HepG2 (cell line): ENCODE data around the gene KATNAL2. TPM values are rescaled to one million over a fixed set of nuclear protein-coding genes. Genes with fewer than 3 reads are reported as not detected.

ENCODE experiments used
- ARHGAP35 ChIP-seq: sonication (generic); formaldehyde crosslinking; IDR thresholded peaks from 2 replicates; pipeline ENCODE4 v1.9.0; 2022; ENCODE audit warnings: mild to moderate bottlenecking, inconsistent platforms, moderate library complexity, missing genetic modification reagents, borderline replicate concordance
- CENPT ChIP-seq: sonication (generic); formaldehyde crosslinking; IDR thresholded peaks from 2 replicates; pipeline ENCODE4 v1.8.0; 2022; ENCODE audit warnings: low read depth, mild to moderate bottlenecking, moderate library complexity, missing genetic modification reagents
- GABPA ChIP-seq, 2 experiments: IDR thresholded peaks; 2 replicates each; pipeline ENCODE4 v1.6.1; 2011 to 2016; ENCODE audit warnings: low read depth in 2 of 2, low read length in 1 of 2, missing biosample characterization in 1 of 2, missing genetic modification characterization in 1 of 2
- GLI4 ChIP-seq: sonication (generic); formaldehyde crosslinking; IDR thresholded peaks from 2 replicates; pipeline ENCODE4 v1.5.1; 2020; ENCODE audit warnings: missing genetic modification reagents, mild to moderate bottlenecking, moderate library complexity, borderline replicate concordance
- SALL2 ChIP-seq: sonication (generic); formaldehyde crosslinking; IDR thresholded peaks from 2 replicates; pipeline ENCODE4 v1.8.1; 2023; ENCODE audit warnings: mild to moderate bottlenecking, missing genetic modification reagents, inconsistent platforms
- STAG1 ChIP-seq: sonication (generic); formaldehyde crosslinking; IDR thresholded peaks from 2 replicates; pipeline ENCODE4 v1.4.0; 2020; ENCODE audit warnings: missing genetic modification reagents
- TAF1 ChIP-seq: sonication (generic); formaldehyde crosslinking; IDR thresholded peaks from 2 replicates; pipeline ENCODE4 v1.4.0; 2020; ENCODE audit warnings: missing genetic modification reagents
- TSC22D2 ChIP-seq: sonication (generic); formaldehyde crosslinking; IDR thresholded peaks from 2 replicates; pipeline ENCODE4 v1.5.1; 2020; ENCODE audit warnings: missing genetic modification reagents, mild to moderate bottlenecking, borderline replicate concordance
- YY1 ChIP-seq: IDR thresholded peaks from 2 replicates; pipeline ENCODE4 v1.6.1; 2011; ENCODE audit warnings: low read length, low read depth, moderate library complexity, mild to moderate bottlenecking; ENCODE audit not compliant: insufficient read depth, insufficient replicate concordance
- ZFP82 ChIP-seq: sonication (generic); formaldehyde crosslinking; IDR thresholded peaks from 2 replicates; pipeline ENCODE4 v1.5.1; 2020; ENCODE audit warnings: mild to moderate bottlenecking, missing genetic modification reagents, borderline replicate concordance
- ZNF24 ChIP-seq: fragments of 450-650 bp; IDR thresholded peaks from 2 replicates; pipeline ENCODE4 v1.6.1; 2017; ENCODE audit warnings: antibody characterized with exemption, mild to moderate bottlenecking
- ZNF253 ChIP-seq: sonication (generic); formaldehyde crosslinking; IDR thresholded peaks from 2 replicates; pipeline ENCODE4 v1.8.0; 2022; ENCODE audit warnings: mild to moderate bottlenecking, missing genetic modification reagents, borderline replicate concordance
- ZNF451 ChIP-seq: sonication (generic); formaldehyde crosslinking; IDR thresholded peaks from 2 replicates; pipeline ENCODE4 v1.5.0; 2020; ENCODE audit warnings: mild to moderate bottlenecking, missing genetic modification reagents
- polyA plus RNA-seq, 8 experiments: library from polyadenylated mRNA; depleted of rRNA in 3 of 8; stranded (reverse) in 7 of 8; unstranded in 1 of 8; fragments of >200 nt; fragmentation: Illumina TruSeq in 4 of 8; extraction: Trizol in 4 of 8; gene quantifications; 2 replicates each; pipeline versions ENCODE4 v1.2.1 to v1.2.3, GENCODE V29; 2011 to 2016; ENCODE audit warnings: low read depth in 4 of 8, missing spikeins in 1 of 8, mixed read lengths in 1 of 8; ENCODE audit not compliant: insufficient read depth in 1 of 8
- total RNA-seq, 5 experiments: library from RNA; depleted of rRNA; stranded (reverse); fragments of >200 nt; fragmentation: Illumina TruSeq; extraction: Trizol; gene quantifications; 2 replicates each; pipeline ENCODE4 v1.2.3, GENCODE V29; 2016; ENCODE audit warnings: low read depth in 1 of 5
- TF ChIP-seq, protein P1 (sequence below): sonication (generic); formaldehyde crosslinking; IDR thresholded peaks from 2 replicates; pipeline ENCODE4 v1.9.0; 2022; ENCODE audit warnings: missing genetic modification reagents, mild to moderate bottlenecking, borderline replicate concordance
- TF ChIP-seq, protein P2 (sequence below): sonication (generic); formaldehyde crosslinking; IDR thresholded peaks from 2 replicates; pipeline ENCODE4 v1.5.0; 2020; ENCODE audit warnings: missing genetic modification reagents
- TF ChIP-seq, protein P3 (sequence below): sonication (generic); formaldehyde crosslinking; IDR thresholded peaks from 2 replicates; pipeline ENCODE4 v1.4.0; 2020; ENCODE audit warnings: mild to moderate bottlenecking, low read depth, missing genetic modification reagents
- TF ChIP-seq, protein P4 (sequence below): IDR thresholded peaks from 2 replicates; pipeline ENCODE4 v1.6.1; 2018; ENCODE audit warnings: missing genetic modification reagents

The KATNAL2 gene
- total and polyA plus RNA-seq, 2 of the 13 experiments (the other 11 are each of a cell fraction or from before 2014, with no cell fraction given) = not detected

DNA sequence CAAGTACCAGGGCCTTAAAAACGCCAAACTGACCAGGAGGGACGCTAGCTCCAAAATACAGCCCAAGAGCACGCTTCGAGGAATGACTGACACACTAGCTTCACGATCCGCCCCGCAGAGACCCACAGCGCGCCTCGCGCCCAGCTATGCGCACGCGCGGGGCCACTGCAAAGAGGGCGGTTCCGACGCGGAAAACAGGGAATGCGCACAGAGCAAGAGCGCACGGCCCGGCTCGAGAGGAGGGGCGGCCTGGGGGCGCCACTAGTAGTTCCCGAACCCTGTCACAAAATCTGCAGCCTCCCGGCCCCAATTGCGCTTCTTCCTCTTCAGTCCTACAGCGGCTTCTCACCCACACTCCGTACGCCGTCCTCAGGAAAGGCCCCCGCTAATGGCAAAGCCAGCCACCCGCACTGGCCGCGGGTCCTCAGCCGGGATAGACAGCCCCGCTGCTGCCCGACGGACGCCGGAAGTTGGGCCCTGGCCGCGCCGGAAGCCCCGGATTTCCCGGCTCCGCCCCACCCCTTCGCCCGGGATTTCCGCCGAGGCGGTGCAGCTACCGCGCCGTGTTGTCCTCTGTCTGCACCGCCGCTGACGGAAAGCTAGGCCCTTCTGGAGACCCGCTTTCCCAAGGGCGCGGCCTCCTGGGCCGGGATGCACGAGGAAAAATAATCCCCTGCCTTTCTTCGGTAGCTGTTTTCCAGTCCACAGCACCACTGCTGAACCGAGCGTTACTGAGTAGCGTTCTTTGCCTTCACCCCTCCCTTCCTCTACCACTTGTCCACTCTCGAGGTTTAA is 232.8 kb downstream of the KATNAL2 start, which contains the start of gene HDHD2 (continued):
- TF ChIP-seq, protein P1, sequence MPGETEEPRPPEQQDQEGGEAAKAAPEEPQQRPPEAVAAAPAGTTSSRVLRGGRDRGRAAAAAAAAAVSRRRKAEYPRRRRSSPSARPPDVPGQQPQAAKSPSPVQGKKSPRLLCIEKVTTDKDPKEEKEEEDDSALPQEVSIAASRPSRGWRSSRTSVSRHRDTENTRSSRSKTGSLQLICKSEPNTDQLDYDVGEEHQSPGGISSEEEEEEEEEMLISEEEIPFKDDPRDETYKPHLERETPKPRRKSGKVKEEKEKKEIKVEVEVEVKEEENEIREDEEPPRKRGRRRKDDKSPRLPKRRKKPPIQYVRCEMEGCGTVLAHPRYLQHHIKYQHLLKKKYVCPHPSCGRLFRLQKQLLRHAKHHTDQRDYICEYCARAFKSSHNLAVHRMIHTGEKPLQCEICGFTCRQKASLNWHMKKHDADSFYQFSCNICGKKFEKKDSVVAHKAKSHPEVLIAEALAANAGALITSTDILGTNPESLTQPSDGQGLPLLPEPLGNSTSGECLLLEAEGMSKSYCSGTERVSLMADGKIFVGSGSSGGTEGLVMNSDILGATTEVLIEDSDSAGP (CRISPR knock-in tag) = peak; percentile 85
- no peak for TF ChIP-seq ZNF253 (CRISPR knock-in tag)
- peak; percentile 9; the same call in 1 of the 2 replicates for TF ChIP-seq CENPT
- TF ChIP-seq TSC22D2 (CRISPR knock-in tag) = no peak
- TF ChIP-seq ZNF24 = no peak
- TF ChIP-seq GLI4 = peak; percentile 34; the same call in 1 of the 2 replicates
- TF ChIP-seq ZFP82 (CRISPR knock-in tag) = peak; percentile 94; the same call in 1 of the 2 replicates
- TF ChIP-seq ZNF451 = peak; percentile 85
- peak; percentile 90 for TF ChIP-seq SALL2 (CRISPR knock-in tag)
- TF ChIP-seq, protein P2, sequence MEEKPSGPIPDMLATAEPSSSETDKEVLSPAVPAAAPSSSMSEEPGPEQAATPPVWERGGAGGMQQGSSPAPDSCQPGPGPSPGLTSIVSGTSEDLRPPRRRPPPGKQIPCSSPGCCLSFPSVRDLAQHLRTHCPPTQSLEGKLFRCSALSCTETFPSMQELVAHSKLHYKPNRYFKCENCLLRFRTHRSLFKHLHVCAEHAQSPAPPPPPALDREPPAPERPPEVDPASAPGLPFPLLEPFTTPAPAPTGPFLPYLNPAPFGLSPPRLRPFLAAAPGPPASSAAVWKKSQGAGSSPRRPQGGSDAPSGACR (CRISPR knock-in tag) = no peak; the same call in 1 of the 2 replicates
- TF ChIP-seq, protein P3, sequence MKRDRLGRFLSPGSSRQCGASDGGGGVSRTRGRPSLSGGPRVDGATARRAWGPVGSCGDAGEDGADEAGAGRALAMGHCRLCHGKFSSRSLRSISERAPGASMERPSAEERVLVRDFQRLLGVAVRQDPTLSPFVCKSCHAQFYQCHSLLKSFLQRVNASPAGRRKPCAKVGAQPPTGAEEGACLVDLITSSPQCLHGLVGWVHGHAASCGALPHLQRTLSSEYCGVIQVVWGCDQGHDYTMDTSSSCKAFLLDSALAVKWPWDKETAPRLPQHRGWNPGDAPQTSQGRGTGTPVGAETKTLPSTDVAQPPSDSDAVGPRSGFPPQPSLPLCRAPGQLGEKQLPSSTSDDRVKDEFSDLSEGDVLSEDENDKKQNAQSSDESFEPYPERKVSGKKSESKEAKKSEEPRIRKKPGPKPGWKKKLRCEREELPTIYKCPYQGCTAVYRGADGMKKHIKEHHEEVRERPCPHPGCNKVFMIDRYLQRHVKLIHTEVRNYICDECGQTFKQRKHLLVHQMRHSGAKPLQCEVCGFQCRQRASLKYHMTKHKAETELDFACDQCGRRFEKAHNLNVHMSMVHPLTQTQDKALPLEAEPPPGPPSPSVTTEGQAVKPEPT (CRISPR knock-in tag) = no peak
- peak; percentile 92 for TF ChIP-seq TAF1 (CRISPR knock-in tag)
- no peak for TF ChIP-seq STAG1 (CRISPR knock-in tag)
- peak; percentile 74 for TF ChIP-seq YY1
- TF ChIP-seq, protein P4, sequence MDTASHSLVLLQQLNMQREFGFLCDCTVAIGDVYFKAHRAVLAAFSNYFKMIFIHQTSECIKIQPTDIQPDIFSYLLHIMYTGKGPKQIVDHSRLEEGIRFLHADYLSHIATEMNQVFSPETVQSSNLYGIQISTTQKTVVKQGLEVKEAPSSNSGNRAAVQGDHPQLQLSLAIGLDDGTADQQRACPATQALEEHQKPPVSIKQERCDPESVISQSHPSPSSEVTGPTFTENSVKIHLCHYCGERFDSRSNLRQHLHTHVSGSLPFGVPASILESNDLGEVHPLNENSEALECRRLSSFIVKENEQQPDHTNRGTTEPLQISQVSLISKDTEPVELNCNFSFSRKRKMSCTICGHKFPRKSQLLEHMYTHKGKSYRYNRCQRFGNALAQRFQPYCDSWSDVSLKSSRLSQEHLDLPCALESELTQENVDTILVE = peak; percentile 88
- peak; percentile 85 for TF ChIP-seq GABPA (IDR thresholded peaks at IDR 0.05; ENCODE audit: low read depth, low read length)
- peak; percentile 94 for TF ChIP-seq GABPA (CRISPR knock-in tag; IDR thresholded peaks at IDR 0.05; ENCODE audit: low read depth)
- peak; percentile 33; the same call in 1 of the 2 replicates for TF ChIP-seq ARHGAP35
